ENCODE data around the gene JARID2.

GRCh38 chr6:15439410-15440025, 193.6 kb downstream of the JARID2 start:
- TF ChIP-seq CTCF (IDR thresholded peaks at IDR 0.05; ENCODE audit: low read length), result no peak
- TF ChIP-seq EZH2phosphoT487 (IDR thresholded peaks at IDR 0.05; ENCODE audit: low read length), result no peak
